Myocyte (in vitro differentiated cells): Measurements from ENCODE around the gene RAG2. TPM values are rescaled to one million over a fixed set of nuclear protein-coding genes. Genes with fewer than 3 reads are reported as not detected.
A peak's percentile ranks its signal among the peaks of the same experiment; 100 is the strongest.

Experiments used
- DNase-seq: peaks from one replicate; pipeline ENCODE4 v3.0.0-alpha.2; 2012; ENCODE audit warnings: low read depth
- polyA plus RNA-seq: library from polyadenylated mRNA; unstranded; fragments of >200 nt; gene quantifications from one replicate; pipeline ENCODE4 v1.2.1, GENCODE V29; 2012; ENCODE audit warnings: missing spikeins
- total RNA-seq: library from RNA; depleted of rRNA; stranded (reverse); fragments of >200 nt; gene quantifications from 2 replicates; pipeline ENCODE4 v1.2.3, GENCODE V29; 2014

Gene RAG2
- not detected in 2 replicates for total RNA-seq
- polyA plus RNA-seq = not detected

- DNase-seq = no peak
These were observed at the start of gene RAG2 for GRCh38 chr11:36598051-36598450. Gene RAG2, minus strand, starts transcription at chr11:36598236. Its CDS starts 4,068 bp downstream, at chr11:36594168.

- no peak for DNase-seq
These were observed 40.5 kb upstream of the RAG2 start for GRCh38 chr11:36638556-36638955.

GRCh38 chr11:36635066-36635862 is 37.2 kb upstream of the RAG2 start:
- no peak for DNase-seq

- no peak for DNase-seq
These were observed 33.7 kb upstream of the RAG2 start for GRCh38 chr11:36631774-36632173.

GRCh38 chr11:36628765-36629244 is 30.8 kb upstream of the RAG2 start:
- no peak for DNase-seq

GRCh38 chr11:36628141-36628540 is 30.1 kb upstream of the RAG2 start:
- DNase-seq = no peak

- peak; percentile 86 for DNase-seq
These were observed 29.4 kb upstream of the RAG2 start for GRCh38 chr11:36627471-36627870.

- peak; percentile 56 for DNase-seq
These were observed 29.0 kb upstream of the RAG2 start for GRCh38 chr11:36627006-36627405.

- no peak for DNase-seq
These were observed 25.5 kb upstream of the RAG2 start for GRCh38 chr11:36623494-36623893.

- DNase-seq = peak; percentile 42
These were observed 24.5 kb upstream of the RAG2 start for GRCh38 chr11:36622431-36623136.

- no peak for DNase-seq
These were observed 22.2 kb upstream of the RAG2 start for GRCh38 chr11:36620246-36620645.

GRCh38 chr11:36619502-36619901 is 21.5 kb upstream of the RAG2 start:
- peak; percentile 54 for DNase-seq

- no peak for DNase-seq
These were observed 20.5 kb upstream of the RAG2 start for GRCh38 chr11:36618363-36619047.

- no peak for DNase-seq
These were observed 19.7 kb upstream of the RAG2 start for GRCh38 chr11:36617543-36618362.

- DNase-seq = no peak
These were observed 17.8 kb upstream of the RAG2 start for GRCh38 chr11:36615826-36616225.

- no peak for DNase-seq
These were observed 11.3 kb upstream of the RAG2 start for GRCh38 chr11:36609383-36609782.

- DNase-seq = peak; percentile 25
These were observed 10.6 kb upstream of the RAG2 start for GRCh38 chr11:36608491-36609199.

GRCh38 chr11:36605221-36606216 is 7.5 kb upstream of the RAG2 start:
- DNase-seq = no peak

- DNase-seq = no peak
These were observed 4.1 kb upstream of the RAG2 start for GRCh38 chr11:36602135-36602534.
